ENCODE measurements around the gene MRFAP1L1. TPM values are rescaled to one million over a fixed set of nuclear protein-coding genes. Genes with fewer than 3 reads are reported as not detected.

The MRFAP1L1 gene
- total and polyA plus RNA-seq, 9 of the 15 experiments (the other 6 are each of a cell fraction or from before 2014, with no cell fraction given), result 37.6 to 111 (median 83.8) TPM

GRCh38 chr4:6730603-6731317 is 21.1 kb upstream of the MRFAP1L1 start (continued):
- TF ChIP-seq CGGBP1 (CRISPR knock-in tag; IDR thresholded peaks at IDR 0.05) (no peak), FOXK1 (CRISPR knock-in tag; IDR thresholded peaks at IDR 0.05; ENCODE audit: borderline replicate concordance) (no peak), FUS (optimal IDR thresholded peaks at IDR 0.05; ENCODE audit: low read depth, low read length) (no peak), EHMT2 (IDR thresholded peaks at IDR 0.05) (no peak), BMI1 (IDR thresholded peaks at IDR 0.05; ENCODE audit: low read length) (no peak), RNF219 (CRISPR knock-in tag; IDR thresholded peaks at IDR 0.05) (no peak), MGA (IDR thresholded peaks at IDR 0.05) (peak; percentile 76), U2AF1 (optimal IDR thresholded peaks at IDR 0.05; ENCODE audit: low read depth, low read length) (no peak), ZNF740 (CRISPR knock-in tag; IDR thresholded peaks at IDR 0.05) (no peak), ZNF740 (tag; IDR thresholded peaks at IDR 0.05) (no peak), ADNP (tag; IDR thresholded peaks at IDR 0.05) (peak; percentile 9; the same call in 1 of the 2 replicates), ZNF507 (tag; conservative IDR thresholded peaks at IDR 0.05) (no peak), HIVEP1 (CRISPR knock-in tag; IDR thresholded peaks at IDR 0.05) (no peak)
